NCI-H187 (cell line): ENCODE measurements around the gene CA5A.
"Not testable (repeated sequence)": the region's sequence is repeated elsewhere in the genome, so short reads cannot be mapped to it uniquely, and the experiment has no call there.

Experiments
- DNase-seq, 2 experiments: peaks; one replicate each; lab custom pipeline; 2025; lab: John Stamatoyannopoulos, UW

Gene CA5A

DNA sequence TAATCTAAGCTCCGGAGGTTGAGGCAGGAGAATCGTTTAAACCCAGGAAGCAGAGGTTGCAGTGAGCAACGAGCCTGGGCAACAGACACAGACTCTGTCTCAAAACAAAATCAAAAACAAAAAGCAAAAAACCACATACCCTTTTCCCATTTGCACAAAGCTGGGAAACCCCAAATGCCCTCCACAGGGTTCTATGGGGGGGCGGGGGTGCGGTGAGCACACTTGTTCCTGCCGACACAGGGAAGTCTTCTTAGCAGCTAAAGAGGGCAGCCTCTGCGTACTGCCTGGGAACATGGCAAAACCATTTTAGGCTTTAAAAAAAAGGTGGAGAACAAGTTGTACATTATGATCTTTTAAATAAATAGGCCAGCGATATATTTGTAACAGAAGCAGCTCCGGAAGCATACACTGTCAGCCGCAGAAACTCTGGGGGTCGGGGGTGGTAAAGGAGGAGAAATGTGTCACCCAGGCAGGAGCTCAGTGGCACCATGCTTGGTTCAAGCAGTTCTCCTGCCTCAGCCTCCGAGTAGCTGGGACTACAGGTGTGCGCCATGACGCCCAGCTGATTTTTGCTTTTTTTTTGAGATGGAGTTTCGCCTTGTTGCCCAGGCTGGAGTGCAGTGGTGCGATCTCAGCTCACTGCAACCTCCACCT, 70.3 kb downstream of the CA5A start:
- not testable (repeated sequence) for DNase-seq

DNA sequence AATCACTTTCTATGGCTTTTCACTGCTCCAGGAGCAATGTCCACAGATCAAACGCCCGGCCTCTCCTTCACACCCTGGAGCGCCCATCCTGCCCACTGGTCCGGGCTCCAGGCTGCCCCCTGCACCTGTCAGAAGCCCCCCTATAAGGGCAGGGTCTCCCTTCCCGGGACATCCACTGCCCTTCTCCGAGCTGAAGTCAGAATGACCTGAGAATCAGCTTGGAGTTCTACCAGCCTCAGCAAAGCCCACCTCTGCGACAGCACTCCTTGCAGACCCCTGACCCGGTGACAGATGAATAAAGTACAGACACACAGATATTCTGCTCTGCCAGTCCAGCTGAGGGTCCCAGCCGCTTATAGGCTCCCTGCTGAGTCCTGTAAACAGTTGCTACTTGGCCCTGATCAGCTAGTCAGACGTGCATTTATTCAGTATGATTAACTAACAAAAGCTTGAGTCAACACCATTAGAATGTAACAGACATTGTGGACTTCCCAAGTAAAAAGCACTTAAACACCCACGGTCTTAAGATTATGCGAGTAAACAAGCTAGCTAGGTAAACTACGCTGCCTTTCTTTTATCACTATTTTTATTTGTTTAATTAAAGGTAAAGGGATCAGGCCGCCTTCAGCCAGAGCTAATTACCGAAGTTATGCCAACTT, 71.9 kb downstream of the CA5A start:
- no peak for DNase-seq

DNA sequence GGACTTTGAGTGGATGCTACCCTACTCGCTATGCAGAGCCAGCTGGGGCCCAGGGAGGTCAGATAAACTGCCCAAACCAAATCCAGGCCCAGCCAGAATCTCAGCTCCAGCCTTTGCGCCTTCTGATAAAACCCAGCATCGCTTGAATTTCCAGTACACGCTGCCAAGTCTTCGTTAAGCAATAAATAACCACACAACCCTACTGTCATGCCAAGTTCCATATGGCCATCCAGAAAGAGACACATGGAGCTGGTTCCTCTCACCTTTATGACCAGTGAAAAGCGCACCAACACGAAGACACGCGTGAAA, 73.0 kb downstream of the CA5A start:
- DNase-seq, result not testable (repeated sequence)

DNA sequence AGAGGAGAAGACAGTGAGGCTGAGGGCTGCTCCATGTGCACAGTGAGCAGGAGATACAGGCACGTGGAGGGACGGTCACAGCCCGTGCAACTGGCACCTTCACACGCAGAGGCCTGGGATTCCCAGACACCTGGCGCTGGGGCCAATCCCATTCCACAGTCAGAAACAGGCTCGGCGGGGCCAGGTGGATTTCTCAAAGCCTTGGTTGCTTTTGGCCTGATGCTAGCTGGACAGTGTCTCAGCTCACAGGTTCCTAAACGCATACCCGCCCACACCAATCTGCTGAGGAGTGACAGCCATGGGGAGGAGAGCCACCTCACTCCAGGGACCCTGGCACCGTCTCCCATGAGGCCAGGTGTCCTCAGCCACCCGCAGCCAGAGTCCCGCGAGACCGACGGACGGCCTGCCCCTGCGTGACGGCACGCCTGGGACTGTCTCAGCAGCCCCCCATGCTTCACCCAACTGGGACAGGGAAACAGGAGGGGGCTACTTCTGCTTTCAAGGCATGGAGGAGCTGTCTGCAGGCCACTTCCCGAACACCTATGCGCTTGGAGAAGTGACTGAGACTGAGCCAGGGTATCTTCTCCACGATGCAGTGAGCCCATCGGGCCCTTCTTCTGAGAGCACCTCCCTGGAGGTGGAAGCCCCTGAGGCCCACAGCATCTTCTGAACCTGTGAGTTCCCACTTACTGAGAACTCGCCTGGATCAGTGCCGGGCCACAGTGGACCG, 73.6 kb downstream of the CA5A start:
- not testable (repeated sequence) for DNase-seq

DNA sequence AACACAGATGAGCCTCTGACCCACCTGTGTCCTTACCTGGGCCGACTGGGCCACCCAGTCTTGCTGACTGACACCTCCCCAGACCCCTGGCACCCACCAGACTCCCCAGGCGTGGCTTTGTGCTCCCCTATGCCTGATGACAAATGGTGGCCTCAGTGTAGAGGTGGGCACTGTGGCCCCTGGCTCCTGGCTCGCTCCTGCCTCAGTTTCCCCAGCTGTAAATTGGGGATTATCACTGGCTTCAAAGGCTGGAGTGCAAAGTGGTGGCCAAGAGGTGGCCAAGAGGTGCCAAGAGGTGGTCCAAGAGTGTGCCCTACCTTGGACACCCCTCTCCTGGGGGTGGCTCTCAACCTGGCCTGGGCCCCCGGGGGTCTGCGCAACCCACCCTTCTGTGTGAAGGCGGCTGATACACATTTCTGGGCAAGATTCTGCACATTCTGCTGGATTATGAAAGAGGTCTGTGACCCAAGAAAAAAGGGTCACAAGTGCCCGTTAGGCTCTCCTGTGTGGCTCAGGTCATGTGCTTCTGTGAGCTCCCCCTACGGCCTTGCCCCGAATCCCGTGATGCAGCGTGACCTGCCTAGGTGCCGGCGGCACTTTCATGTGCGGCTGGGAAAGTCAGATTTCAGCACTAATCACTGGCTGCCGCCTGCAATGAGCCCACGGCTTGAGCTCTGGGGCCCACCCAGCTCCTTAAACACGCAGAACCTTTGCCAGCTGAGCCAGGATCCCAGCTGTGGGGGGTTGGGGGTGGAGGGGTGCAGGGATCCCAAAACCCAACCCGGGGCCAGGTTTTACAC, 74.8 kb downstream of the CA5A start:
- not testable (repeated sequence) for DNase-seq

DNA sequence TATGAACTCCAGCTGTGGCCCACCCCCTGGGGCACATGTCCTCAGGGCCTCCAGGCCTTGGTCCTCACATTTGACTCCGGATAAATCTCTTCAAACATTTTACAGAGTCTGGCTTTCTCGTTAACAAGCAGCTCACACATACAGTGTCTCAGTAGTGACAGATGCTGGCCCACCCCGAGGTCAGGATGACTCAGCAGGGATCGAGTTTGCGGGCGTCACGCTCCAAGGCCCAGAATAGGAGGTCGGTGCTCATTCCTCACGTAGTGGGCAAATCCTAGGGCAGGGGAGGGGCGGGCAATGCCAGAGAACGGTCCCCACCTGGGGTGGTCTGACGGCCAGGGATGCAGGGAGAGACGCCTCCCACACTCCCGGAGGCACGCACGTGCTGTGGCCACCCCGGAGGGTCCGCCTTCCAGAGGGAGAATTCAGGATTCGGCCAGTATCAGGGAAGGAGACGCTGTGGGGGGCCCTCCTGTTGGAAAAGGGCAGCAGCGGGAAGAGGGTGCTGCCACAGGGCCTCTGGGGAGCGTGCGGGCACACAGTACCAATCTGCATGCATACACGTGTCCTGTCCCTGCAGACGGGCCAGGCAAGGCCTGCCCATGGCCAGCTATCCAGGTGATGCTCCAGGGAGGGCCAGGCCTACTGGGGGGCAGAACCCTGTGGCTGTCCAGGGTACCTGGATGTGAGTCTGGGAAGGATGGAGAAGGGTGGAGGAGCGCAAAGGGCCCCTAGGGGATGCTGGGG, 75.6 kb downstream of the CA5A start:
- no peak for DNase-seq

DNA sequence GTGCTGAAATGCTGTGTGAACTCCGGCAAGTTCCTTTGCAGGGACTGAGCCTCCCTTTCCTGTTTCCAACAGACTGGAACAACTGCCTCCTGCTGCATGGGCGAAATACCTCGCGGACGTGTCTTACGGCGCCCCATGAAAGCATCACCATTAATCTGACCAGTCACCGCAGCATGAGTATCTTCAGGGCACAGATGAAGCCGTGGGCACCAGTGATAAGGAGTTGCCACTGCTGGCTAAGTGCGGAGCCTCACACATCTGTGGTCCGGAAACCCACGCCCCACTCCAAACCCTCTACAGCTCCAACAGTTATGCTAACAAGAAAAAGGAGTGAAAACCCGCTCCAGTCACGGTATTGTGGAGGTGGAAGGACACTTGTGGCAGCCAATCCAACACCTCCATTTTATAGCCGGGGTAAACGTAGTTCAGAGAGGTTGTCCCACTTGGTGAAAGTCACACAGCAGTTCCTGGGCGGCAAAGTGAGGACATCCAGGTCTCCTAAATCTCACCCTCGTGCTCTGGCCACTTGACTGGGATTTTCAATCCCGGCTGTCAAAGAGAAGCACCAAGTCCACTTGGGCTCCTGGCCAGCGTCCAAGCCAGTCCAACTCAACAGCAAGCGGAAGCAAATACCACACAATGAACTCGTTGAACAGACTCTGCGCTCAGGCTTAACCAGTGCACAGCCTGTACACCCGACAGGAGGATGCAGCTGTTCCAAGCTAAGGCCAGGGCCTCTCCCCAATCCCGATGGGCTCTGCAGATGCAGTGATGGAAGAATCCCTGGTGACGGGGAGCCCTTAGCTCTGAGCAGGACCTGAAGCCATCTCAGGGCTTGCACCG, 78.0 kb downstream of the CA5A start:
- DNase-seq, result not testable (repeated sequence)

DNA sequence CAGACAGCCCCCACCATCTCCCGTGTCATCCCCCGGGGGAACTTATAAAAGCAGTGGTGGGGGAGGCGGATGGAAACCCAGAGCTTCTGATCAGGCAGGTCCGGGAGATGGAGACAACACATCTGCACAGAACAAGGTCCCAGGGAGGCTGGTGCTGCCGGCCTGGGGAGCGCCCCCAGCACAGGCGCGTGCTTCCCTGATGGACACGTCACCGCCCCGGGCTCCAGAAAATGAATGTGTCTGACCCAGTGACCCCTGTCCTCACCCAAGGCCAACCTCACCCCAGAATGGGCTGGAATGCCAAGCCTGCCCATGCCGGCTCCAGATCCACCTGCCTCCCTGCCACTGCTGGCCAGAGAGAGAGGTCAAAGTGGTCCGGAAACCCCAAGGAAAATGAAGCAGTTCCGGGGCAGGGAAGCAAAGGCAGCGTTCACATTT, 79.5 kb downstream of the CA5A start:
- no peak for DNase-seq

DNA sequence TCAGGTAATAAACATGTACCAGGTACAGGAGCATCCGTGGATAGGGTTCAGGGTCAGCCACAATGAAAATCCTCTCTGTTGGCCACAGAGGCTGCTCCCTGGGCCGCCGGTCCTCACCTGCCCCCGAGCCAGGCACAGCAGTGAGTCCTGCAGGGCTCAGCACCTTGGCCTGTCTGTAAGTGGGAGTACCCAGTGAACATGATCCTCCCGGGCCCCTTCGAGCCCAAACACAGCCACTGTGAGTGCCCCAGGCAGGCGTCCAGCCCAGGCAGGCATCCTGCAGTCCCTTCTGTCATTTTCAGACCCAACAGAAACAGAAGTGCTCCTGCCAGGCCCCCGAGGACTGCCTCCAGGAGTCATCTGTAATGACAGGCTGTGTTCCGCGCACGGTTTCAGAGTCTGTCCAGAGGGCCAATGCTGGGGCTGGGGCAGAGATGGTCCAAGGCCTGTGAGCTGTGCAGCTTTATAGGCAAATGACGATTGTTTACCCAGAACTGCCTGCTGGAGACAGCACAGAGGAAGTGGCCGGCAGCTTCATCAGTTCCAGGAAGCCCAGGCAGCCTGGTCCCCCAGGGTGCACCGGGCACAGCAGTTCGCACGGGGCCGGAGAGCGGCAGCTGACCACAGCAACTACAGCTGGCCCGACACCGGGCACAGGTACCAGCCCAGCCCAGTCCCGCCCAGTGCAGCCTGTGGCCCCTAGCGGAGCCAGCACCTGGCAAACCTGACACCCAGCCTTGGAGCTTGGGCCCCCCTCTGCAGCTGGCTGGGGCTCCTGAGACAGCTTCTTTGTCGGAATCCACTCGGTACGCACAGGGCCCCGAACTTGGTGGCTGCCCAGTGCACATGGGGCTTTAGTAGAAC, 80.2 kb downstream of the CA5A start:
- no peak for DNase-seq

DNA sequence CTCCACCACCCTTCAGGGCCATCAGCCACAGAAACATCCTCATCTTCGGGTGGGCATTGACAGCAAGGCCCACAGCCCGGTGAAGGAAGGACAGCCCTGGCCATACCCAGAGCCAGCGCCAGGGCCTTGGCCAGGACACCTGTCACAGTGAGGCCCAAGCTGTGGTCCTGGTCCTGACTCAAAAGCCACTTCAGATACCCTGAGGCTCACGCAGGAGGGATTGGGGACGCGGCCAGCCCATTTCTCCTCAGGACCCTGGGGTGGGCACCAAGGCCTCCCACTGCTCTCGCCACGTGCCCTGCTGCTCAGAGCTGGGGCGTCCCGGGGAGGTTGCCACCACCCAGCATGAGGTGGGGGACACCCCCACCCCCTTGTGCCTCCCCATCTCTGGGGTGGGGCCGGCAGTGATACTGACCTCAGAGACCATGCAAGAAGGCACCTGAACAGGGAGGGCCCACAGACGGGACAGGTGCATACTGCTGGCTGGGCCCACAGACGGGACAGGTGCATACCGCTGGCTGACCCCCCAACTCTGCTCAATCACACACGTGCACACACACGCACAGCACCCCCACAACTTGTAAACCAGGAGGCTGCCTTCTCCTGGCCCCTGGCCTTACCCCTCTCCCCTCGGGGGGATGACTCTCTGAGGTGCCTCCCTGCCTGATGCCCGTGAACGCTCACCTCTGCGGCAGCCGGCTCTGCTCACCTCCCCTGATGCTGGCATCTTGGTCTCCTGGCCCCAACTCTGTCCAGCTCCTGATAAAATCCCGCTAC, 81.2 kb downstream of the CA5A start:
- no peak for DNase-seq

DNA sequence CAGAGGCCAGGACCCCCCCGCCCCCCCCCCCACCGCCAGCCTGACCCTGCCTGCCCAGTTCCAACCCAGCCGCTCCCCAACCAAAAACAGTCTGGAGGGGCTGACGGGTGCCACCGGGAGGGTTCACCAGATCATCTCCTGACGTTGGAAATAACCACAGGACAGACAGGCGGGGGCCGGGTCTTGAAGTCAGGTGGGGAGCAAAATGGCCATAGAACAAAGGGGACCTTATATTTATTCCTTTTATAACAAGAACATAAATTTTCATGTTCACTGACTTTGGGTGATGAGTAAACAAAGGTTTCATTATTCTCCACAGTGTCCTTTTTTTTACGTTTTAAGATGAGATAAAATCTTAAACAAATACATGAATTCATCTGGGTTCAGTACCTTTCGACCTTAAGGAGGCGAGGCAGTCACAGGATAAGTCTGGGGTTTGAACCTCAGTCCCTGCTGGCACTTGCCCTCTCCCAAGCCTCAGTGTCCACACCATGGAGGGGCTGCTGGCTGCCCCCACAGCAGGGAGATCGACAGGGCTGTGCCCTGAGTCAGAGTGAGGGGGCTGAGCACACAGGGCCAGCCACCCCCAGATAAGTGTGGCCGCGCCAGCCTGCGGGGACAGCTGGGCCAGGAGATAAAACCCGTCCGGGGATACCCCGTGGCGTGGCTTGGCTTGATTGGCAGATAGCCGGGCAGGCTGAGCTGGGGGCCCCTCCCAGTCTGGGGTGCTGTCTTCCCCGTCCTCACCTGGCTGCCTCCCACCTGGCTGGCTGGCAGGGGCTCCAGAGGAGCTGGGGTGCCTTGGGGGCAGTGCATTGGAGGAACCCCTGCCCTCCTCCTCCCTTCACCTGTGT, 82.0 kb downstream of the CA5A start:
- DNase-seq, result no peak

DNA sequence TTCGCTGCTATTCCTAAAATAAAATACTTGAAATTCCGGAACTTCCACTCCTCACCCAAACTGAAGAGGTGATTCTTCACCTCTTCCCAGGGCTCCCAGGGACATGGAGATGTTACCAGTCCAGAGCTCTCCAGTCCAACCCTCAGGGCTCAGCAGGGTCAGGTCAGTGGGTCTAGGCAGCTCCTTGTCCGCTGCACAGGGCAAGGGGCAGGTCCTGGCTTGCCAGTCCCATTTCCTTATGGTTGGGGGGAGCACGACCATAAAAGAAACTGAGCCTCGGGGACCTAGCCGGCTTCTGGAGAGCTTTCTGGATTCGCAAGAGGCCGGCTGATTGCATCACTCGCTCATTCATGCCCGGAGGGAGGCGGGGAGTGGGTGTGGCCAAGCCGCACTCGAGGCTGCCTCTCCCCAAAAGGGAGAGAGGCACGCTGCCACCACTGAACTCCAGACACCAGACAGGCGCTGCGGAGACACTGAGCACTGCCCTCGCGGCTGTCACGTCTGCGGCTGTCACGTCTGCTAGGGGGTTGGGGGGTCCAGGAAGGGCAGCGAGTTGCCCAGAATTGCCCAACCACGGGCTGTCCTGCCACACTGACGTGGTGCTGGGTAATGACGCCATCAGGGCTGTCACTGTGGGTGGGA, 82.8 kb downstream of the CA5A start:
- peak; percentile 31 to 44 for DNase-seq

DNA sequence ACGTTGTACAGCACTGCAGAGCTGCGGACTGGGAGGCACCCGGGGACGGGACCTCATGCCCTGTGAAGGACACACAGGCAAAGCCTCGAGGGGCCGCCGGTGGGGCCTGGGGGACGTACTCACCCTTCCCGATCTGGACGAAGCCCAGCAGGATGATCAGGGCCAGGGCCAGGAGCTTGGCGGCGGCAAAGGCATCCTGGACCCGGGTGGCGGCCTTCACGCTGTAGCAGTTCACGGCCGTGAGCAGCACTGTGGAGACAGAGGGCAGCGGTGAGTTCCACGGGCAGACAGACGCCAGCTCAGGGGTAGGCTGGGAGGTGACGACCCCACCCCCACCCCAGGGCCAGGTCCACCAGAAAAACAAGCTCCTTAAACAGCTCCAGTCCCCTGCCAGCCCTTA, 84.7 kb downstream of the CA5A start:
- no peak for DNase-seq

DNA sequence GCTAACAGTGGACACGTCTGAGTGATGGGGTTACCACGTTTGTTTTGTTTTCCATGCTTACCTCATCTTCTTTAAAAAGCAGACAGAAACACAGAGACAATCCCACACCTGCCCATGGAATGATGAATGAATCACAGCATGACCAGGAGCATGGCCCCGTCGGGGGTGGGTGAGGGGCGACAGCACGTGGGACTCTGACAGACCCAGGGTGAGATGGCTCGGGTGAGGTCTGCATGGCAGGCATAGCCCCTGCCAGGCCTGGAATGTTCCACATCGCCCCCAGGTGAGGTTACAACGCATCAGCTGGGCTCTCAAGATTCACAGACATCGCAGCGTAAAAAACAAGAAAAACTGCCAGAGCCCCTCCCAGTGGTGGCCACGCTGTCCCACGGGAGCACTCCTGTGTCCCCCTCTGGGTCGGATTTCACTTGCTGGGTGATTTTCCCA, 85.2 kb downstream of the CA5A start:
- DNase-seq, result no peak

DNA sequence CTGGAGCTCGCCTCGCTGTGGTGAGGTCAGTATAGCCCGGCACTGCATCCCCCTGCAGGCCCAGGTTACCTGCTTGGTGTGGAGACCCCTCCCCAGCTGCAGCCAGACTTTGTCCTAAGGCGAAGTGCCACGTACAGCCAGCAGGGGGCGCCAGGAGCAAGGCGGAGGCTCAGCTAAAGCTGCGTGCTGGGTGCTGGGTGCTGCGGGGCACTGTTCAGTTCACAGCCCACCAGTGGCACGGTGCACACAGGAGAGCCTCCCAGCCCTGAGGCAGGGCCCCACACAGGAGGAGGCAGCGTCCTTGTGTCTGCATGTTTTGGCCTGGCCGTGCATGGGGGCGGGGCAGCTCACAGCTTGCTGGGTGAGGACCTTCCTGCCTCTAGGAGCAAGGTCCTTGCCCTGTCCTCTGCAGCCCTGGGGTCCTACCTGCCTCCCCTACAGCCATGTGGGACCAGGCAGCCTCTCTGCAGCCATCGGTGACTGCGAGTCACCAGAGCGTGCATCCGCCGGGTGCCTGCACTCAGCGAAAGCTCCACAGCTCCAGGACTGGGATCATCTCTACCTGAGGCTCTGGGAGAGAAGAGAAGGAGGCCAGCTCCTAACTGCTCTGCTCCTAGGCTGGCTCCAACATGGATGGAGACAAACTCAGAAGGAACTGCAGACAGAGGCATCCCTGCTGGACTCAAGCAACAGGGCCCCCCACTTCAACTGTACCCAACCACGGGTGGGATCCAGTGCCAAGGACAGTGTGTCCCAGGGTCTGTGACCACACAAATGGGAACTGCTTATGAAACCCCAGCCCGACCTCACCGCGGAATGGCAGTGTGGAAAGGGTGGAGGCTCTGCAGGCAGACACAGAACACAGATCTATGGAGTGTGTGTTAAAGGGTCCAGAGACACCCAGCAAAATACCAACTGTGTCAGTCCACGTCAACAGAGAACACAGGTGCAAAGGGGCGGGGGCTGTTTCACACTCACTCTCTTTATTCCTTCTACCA, 86.0 kb downstream of the CA5A start:
- no peak for DNase-seq

DNA sequence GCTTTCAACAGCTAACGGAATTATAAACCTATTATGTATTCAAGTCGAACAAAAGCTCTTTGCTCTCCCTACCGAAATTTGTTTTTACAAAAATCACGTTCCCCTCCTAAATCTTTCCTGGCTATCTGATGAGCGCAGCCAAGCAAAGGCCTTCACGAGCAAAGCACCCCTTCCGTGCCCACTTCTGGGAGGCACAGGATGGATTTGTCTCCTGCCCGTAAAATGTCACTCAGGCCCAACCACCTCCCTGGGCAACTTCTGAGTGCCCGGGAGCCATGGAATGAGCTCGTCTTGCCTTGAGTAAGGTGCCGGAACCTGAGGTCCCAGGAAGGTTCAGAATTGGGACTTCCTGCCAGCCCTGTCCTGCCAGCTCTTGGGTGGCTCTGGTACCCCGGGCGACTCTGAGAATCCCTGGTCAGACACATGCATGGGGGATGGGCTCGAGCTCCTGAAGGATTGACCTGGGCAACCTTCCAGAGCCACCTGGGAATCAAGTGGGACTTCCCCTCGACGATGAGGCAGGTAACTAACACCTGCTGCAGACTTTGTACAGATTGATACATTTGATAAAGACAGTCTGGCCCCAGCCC, 86.8 kb downstream of the CA5A start:
- no peak for DNase-seq
